ENCODE results near the gene PACSIN2.

Gene PACSIN2

GRCh38 chr22:42873356-42873755, 141.6 kb downstream of the PACSIN2 start:
- H3K27me3 ChIP-seq (ENCODE audit: low read length) = no peaks in the 10 kb centered on the region

GRCh38 chr22:42872821-42873220, 142.1 kb downstream of the PACSIN2 start:
- no peaks in the 10 kb centered on the region for H3K79me2 ChIP-seq (ENCODE audit: insufficient read depth, low read length)
- no peak overlapping the region for H3K27ac ChIP-seq (ENCODE audit: low read depth, low read length)
- no peak overlapping the region for H2AFZ ChIP-seq (ENCODE audit: low read depth, low read length, severe bottlenecking)
- no peaks in the 10 kb centered on the region for H3F3A ChIP-seq (ENCODE audit: insufficient read depth)
- H3K4me3 ChIP-seq (ENCODE audit: insufficient read depth, low read length, poor library complexity, severe bottlenecking) = no peak overlapping the region
- TF ChIP-seq EZH2phosphoT487 (conservative IDR thresholded peaks at IDR 0.05; ENCODE audit: low read length) (no peak), CTCF (IDR thresholded peaks at IDR 0.05; ENCODE audit: insufficient read depth, low read length, poor library complexity, severe bottlenecking) (no peak)
- no peaks in the 10 kb centered on the region for H3K27me3 ChIP-seq (ENCODE audit: low read length)
- H3K4me2 ChIP-seq (ENCODE audit: low read depth, low read length, poor library complexity, severe bottlenecking) = no peak overlapping the region
- no peaks in the 10 kb centered on the region for H4K20me1 ChIP-seq (ENCODE audit: low read depth, low read length)
- H3K36me3 ChIP-seq (ENCODE audit: low read length) = no peaks in the 10 kb centered on the region
- no peak overlapping the region for H3K9ac ChIP-seq (ENCODE audit: low read length)
- H3K9me2 ChIP-seq (replicated peaks; ENCODE audit: insufficient read depth, low read length) = no peaks in the 10 kb centered on the region
- no peaks in the 10 kb centered on the region for H3K9me3 ChIP-seq (ENCODE audit: insufficient read depth, low read length)

More at GRCh38 chr22:42873356-42873755, 141.6 kb downstream of the PACSIN2 start:
- H4K20me1 ChIP-seq (ENCODE audit: low read depth, low read length) = no peaks in the 10 kb centered on the region
- no peaks in the 10 kb centered on the region for H3K9me3 ChIP-seq (ENCODE audit: insufficient read depth, low read length)
- no peak overlapping the region for H3K27ac ChIP-seq (ENCODE audit: low read depth, low read length)
- no peak overlapping the region for H3K4me3 ChIP-seq (ENCODE audit: insufficient read depth, low read length, poor library complexity, severe bottlenecking)
- H3K36me3 ChIP-seq (ENCODE audit: low read length) = no peaks in the 10 kb centered on the region
- H3K4me2 ChIP-seq (ENCODE audit: low read depth, low read length, poor library complexity, severe bottlenecking) = no peak overlapping the region
- no peak for TF ChIP-seq CTCF (IDR thresholded peaks at IDR 0.05; ENCODE audit: insufficient read depth, low read length, poor library complexity, severe bottlenecking)
- no peak for TF ChIP-seq EZH2phosphoT487 (conservative IDR thresholded peaks at IDR 0.05; ENCODE audit: low read length)
- H2AFZ ChIP-seq (ENCODE audit: low read depth, low read length, severe bottlenecking) = no peak overlapping the region
- H3F3A ChIP-seq (ENCODE audit: insufficient read depth) = no peaks in the 10 kb centered on the region
- H3K9me2 ChIP-seq (replicated peaks; ENCODE audit: insufficient read depth, low read length) = no peaks in the 10 kb centered on the region
- no peaks in the 10 kb centered on the region for H3K79me2 ChIP-seq (ENCODE audit: insufficient read depth, low read length)
- H3K9ac ChIP-seq (ENCODE audit: low read length) = no peak overlapping the region

GRCh38 chr22:42871146-42872050, 143.6 kb downstream of the PACSIN2 start:
- no peaks in the 10 kb centered on the region for H3F3A ChIP-seq (ENCODE audit: insufficient read depth)
- no peaks in the 10 kb centered on the region for H3K9me2 ChIP-seq (replicated peaks; ENCODE audit: insufficient read depth, low read length)
- no peak overlapping the region for H2AFZ ChIP-seq (ENCODE audit: low read depth, low read length, severe bottlenecking)
- no peak overlapping the region for H3K4me3 ChIP-seq (ENCODE audit: insufficient read depth, low read length, poor library complexity, severe bottlenecking)
- H3K9me3 ChIP-seq (ENCODE audit: insufficient read depth, low read length) = no peaks in the 10 kb centered on the region
- no peak overlapping the region for H3K9ac ChIP-seq (ENCODE audit: low read length)
- TF ChIP-seq CTCF (IDR thresholded peaks at IDR 0.05; ENCODE audit: insufficient read depth, low read length, poor library complexity, severe bottlenecking) (no peak), EZH2phosphoT487 (conservative IDR thresholded peaks at IDR 0.05; ENCODE audit: low read length) (no peak)
- H3K79me2 ChIP-seq (ENCODE audit: insufficient read depth, low read length) = no peaks in the 10 kb centered on the region
- no peaks in the 10 kb centered on the region for H3K27me3 ChIP-seq (ENCODE audit: low read length)
- no peaks in the 10 kb centered on the region for H4K20me1 ChIP-seq (ENCODE audit: low read depth, low read length)
- H3K27ac ChIP-seq (ENCODE audit: low read depth, low read length) = no peak overlapping the region
- H3K36me3 ChIP-seq (ENCODE audit: low read length) = no peaks in the 10 kb centered on the region
- no peak overlapping the region for H3K4me2 ChIP-seq (ENCODE audit: low read depth, low read length, poor library complexity, severe bottlenecking)
